Brain pericyte (primary cell): ENCODE data around the gene OTUD3.
"Not testable (repeated sequence)": the region's sequence is repeated elsewhere in the genome, so short reads cannot be mapped to it uniquely, and the experiment has no call there.

Experiments used
- DNase-seq: peaks from one replicate; pipeline ENCODE4 v3.0.0-alpha.2; 2012; ENCODE audit warnings: low read depth, low spot score

The OTUD3 gene

GRCh38 chr1:19868575-19868974 is 13.6 kb upstream of the OTUD3 start:
- not testable (repeated sequence) for DNase-seq

DNA sequence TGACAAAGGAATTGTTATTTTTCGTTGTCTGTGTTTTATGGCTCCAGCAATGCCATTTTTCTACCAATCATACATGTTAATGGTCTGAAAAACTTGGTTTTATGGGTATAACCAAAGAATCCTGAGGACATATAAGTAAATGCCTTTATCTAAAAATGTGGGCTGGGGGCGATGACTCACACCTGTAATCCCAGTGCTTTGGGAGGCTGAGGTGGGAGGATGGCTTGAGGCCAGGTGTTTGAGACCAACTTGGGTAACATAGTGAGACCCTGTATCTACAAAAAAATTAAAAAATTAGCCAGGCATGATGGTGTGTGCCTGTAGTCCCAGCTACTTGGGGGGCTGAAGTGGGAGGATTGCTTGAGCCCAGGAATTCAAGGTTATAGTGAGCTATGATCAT is 12.7 kb upstream of the OTUD3 start:
- not testable (repeated sequence) for DNase-seq

DNA sequence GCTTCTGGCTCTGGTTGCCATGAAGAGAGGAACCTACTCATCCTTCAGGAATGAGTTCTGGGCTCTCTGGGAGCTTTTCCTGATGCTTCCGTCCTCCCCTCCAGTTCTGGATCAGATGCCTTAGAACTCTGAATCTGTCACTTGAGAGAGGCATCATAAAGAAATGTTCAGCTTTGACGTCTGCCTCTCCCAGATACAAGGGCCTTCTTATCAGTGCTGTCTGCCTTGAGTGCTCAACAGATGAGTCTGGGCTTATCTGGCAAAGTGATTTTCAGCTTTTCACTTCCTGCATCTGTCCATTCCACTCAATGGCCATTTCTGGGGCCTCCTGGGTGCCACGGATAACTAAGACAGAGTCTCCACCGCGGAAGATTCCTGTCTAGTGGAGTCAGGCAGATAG is 12.3 kb upstream of the OTUD3 start:
- DNase-seq: no peak

GRCh38 chr1:19872190-19872589 is 10.0 kb upstream of the OTUD3 start:
- DNase-seq: no peak

DNA sequence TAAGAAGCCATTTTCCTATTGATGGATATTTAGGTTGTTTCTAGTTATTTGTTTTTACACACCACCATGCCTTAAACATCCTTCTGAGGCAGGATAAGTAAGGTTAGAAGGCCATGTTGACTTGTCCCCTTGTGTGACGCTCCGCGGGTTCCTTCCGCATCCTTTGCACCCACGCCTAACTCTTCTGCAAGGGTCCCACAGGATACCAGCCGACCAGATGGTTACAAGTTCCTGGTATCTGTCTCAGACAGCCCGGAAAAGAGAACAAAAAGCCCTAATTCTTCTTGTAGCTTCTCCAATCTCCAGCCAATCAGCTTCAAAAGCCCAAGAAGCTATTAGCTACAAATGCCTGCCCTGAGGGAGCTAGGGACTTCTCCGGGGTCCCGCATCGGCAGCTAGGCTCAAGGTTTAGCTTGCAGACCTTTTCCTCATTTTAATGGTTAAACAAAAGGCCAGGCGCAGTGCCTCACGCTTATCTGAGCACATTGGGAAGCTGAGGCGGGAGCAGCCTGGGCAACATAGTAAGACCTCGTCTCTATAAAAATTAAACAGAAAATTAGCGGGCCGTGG is 4.9 kb upstream of the OTUD3 start:
- no peak for DNase-seq

DNA sequence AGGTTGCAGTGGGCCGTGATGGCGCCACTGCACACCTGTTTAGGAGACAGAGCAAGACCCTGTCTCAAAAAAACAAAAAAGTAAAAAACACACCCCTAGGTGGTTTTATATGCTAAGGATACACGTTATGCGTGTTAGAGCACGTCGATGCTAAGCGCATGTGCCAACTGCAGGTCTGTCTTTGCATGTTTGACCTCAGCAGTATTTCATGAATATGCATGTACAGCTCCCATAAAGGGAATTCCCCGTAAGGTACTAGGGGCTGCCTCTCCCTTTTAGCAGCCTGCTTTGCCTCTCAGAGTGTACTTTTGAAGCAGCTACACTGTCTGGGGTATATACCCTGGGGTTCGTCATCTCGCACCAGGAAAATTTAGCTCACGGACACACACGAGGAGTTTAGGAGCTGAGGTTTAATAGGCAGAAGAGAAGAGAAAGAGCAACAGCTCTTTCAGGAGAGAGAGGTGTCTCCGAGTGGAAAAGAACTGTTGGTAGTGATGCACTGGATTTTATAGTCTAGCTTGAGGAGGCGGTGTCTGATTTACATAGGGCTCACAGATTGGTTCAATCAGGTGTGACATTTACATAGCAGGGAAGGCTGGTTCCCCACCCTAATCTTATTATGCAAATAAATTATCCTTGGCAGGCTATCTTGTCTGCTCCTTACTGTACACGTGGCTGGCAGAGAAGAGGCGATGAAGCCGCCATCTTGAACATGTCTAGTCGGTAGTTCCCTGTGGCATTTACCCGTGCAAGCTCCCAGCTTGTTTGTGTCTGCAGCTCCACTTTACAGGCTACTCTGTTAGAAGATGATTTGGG is 4.2 kb upstream of the OTUD3 start:
- no peak for DNase-seq

GRCh38 chr1:19878637-19878985 is 3.6 kb upstream of the OTUD3 start:
- DNase-seq: no peak

GRCh38 chr1:19879227-19879626 is 3.0 kb upstream of the OTUD3 start:
- DNase-seq: no peak

- no peak for DNase-seq
These were observed 2.5 kb upstream of the OTUD3 start for GRCh38 chr1:19879661-19880060.

GRCh38 chr1:19880841-19881240 is 1.4 kb upstream of the OTUD3 start:
- DNase-seq: not testable (repeated sequence)

GRCh38 chr1:19884312-19884711 is 2.1 kb downstream of the OTUD3 start:
- DNase-seq: no peak

GRCh38 chr1:19885821-19886220 is 3.6 kb downstream of the OTUD3 start:
- no peak for DNase-seq

DNA sequence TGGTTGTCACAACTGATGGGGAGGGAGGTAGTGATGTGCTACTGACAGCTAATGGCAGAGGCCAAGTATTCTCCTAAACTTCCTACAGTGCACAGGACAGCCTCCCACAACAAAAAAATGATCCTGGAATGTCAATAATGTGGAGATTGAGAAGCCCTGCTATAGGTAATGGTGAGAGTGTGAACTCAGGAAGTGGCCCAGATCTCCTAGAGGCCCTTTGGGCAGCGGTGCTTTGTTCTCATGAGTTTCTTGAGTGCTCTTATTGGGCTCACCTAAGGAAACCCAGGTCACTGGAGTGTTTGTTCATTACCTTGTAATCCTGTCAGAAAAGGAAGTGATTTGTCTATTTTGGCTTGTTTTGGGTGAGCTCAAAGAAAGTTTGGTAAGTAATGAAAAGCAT is 5.9 kb downstream of the OTUD3 start:
- DNase-seq: no peak

- DNase-seq: no peak
These were observed 7.5 kb downstream of the OTUD3 start for GRCh38 chr1:19889656-19890055.

- no peak for DNase-seq
These were observed 9.9 kb downstream of the OTUD3 start for GRCh38 chr1:19892129-19892528.

- no peak for DNase-seq
These were observed 10.5 kb downstream of the OTUD3 start for GRCh38 chr1:19892628-19893168.

- DNase-seq: no peak
These were observed 11.5 kb downstream of the OTUD3 start for GRCh38 chr1:19893687-19894086.

DNA sequence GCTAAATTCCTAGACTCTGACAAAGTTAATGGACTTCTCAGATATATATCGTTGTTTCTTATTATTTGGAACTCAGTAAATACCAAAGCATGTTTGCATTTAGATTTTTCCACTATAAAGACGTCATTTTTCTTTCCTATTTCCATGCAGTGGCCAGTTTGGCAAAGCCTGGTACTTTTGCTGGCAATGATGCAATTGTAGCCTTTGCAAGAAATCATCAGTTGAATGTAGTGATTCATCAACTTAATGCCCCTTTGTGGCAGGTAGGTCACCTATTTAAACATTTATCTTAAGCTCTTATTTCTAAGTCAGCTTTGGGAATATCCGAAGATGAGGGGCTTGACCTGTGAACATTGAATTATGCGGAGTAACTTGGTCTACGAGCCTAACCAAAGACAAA is 12.0 kb downstream of the OTUD3 start:
- DNase-seq: no peak

GRCh38 chr1:19901653-19902052 is 19.5 kb downstream of the OTUD3 start:
- no peak for DNase-seq

- no peak for DNase-seq
These were observed 21.4 kb downstream of the OTUD3 start for GRCh38 chr1:19903621-19904020.

- no peak for DNase-seq
These were observed 25.3 kb downstream of the OTUD3 start for GRCh38 chr1:19907456-19907855.

- no peak for DNase-seq
These were observed 27.2 kb downstream of the OTUD3 start for GRCh38 chr1:19909392-19909791.

- no peak for DNase-seq
These were observed 27.8 kb downstream of the OTUD3 start for GRCh38 chr1:19909971-19910370.
